Stimulated activated naive B cell treated with anti-CD40 and anti-IgM and Interleukin-4, amounts not matched to agents 10 μg/mL and 1 μg/mL and 100 μg/mL, for 72 hours (primary cell): ENCODE data around the gene TES.
"Not testable (repeated sequence)": the region's sequence is repeated elsewhere in the genome, so short reads cannot be mapped to it uniquely, and the experiment has no call there.

Experiments used
- ATAC-seq, 2 donors: fragments of 150-1000 bp; cut with Tn5 transposase; replicated peaks; 2 replicates each; pipeline ENCODE4 v1.10.0; 2021; ENCODE audit warnings: moderate library complexity in 1 of 2
- DNase-seq: peaks from one replicate; pipeline ENCODE4 v3.0.0; 2021
- H3K27ac Mint-ChIP-seq: one replicate; pipeline ENCODE4 v1.8.0; 2022; ENCODE audit warnings: mild to moderate bottlenecking, mixed read lengths
- H3K27me3 Mint-ChIP-seq, 2 donors: one replicate each; pipeline ENCODE4 v1.8.0; 2022; ENCODE audit warnings: mixed read lengths in 2 of 2
- H3K36me3 Mint-ChIP-seq, 2 donors: one replicate each; pipeline ENCODE4 v1.8.0; 2022; ENCODE audit warnings: mixed read lengths in 2 of 2, mild to moderate bottlenecking in 1 of 2
- H3K4me1 Mint-ChIP-seq, 2 donors: one replicate each; pipeline ENCODE4 v1.8.0; 2022; ENCODE audit warnings: mixed read lengths in 2 of 2, mild to moderate bottlenecking in 1 of 2
- H3K4me3 Mint-ChIP-seq, 2 donors: one replicate each; pipeline ENCODE4 v1.8.0; 2022; ENCODE audit warnings: mild to moderate bottlenecking in 2 of 2, mixed read lengths in 2 of 2, moderate library complexity in 1 of 2
- H3K9me3 Mint-ChIP-seq, 2 donors: one replicate each; pipeline ENCODE4 v1.8.0; 2022; ENCODE audit warnings: mixed read lengths in 2 of 2, mild to moderate bottlenecking in 1 of 2

Gene TES

DNA sequence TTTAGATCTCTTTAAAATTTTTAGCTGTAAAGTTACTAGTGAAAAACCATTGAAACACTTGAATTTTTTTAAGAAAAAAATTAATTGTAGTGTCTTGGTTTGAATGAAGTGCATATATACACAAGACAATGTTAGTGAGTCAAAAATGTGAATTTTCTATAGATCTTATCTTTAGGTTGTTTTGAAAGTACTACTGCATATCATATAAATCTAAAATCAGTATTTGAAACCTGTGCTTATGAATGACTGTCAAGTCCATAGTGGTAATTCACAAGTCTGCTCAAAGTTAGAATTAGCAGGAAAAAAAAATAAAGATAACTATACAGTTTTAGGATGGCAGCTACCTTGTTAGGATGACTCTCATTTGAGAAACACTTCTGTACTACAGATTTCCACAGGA, 25.0 kb downstream of the TES start:
- ATAC-seq = no peak

DNA sequence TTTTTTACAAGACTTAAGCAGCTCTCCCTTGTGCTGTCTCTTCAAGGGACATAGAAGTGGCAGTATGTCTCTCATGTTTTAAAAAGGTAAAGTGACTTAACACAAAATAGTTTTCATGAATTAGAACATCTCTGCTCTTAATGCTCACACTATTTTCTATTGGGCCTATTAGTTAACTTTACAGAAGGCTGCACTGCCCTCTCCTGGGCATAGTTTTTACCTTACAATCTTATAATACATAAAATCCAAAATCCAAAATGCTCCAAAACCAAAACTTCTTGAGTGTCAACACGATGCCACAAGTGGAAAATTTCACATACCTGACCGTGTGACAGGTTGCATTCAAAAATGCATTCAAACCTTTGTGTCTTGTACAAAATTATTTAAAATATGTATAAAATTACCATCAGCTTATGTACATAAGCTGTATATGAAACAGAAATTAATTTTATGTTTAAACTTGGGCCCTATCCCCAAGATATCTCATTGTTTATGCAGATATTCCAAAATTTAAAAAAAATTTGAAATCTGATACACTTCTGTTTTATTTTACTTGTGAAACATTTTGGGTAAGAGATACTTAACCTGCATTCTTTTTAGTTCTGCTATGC, 25.8 kb downstream of the TES start:
- peaks cover 8 to 16% of the 10 kb centered on the region in 2 donors for H3K4me1 Mint-ChIP-seq
- ATAC-seq = peak; percentile 59 to 67
- H3K27me3 Mint-ChIP-seq = no peaks in the 10 kb centered on the region
- H3K36me3 Mint-ChIP-seq = peaks cover 8 to 17% of the 10 kb centered on the region in 2 donors
- peak; percentile 11 for DNase-seq
- H3K9me3 Mint-ChIP-seq = no peaks in the 10 kb centered on the region
- no peak overlapping the region for H3K27ac Mint-ChIP-seq
- no peak overlapping the region for H3K4me3 Mint-ChIP-seq

More for the DNA sequence above, 25.0 kb downstream of the TES start:
- H3K4me1 Mint-ChIP-seq = peaks cover 14 to 23% of the 10 kb centered on the region in 2 donors
- H3K27ac Mint-ChIP-seq = no peak overlapping the region
- no peak for DNase-seq
- peaks cover 6 to 14% of the 10 kb centered on the region in 2 donors for H3K36me3 Mint-ChIP-seq
- H3K9me3 Mint-ChIP-seq = no peaks in the 10 kb centered on the region
- no peaks in the 10 kb centered on the region for H3K27me3 Mint-ChIP-seq
- no peak overlapping the region for H3K4me3 Mint-ChIP-seq

DNA sequence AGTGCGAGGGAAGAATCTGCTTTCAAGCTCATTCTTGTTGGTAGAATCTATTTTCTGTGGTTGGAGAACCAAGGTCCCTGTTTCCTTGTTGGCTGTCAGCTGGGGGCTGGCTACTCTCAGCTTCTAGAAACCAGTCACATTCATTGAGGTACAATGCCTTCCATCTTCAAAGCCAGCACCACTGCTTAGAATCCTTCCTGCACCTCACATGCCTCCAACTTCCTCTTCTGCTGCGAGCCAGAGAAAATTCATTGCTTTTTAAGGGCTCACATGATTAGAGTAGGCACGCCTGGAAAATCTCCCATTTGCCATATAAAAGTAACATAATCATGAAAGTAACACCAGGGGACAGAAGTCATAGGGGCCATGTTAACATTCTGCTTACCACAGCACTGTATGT, 28.7 kb downstream of the TES start:
- DNase-seq (no peak), ATAC-seq (no peak)
- Mint-ChIP-seq H3K36me3 (peaks cover 16 to 25% of the 10 kb centered on the region in 2 donors), H3K27ac (no peak overlapping the region), H3K4me3 (no peak overlapping the region), H3K4me1 (peaks cover 5% of the 10 kb centered on the region in 2 donors), H3K27me3 (no peaks in the 10 kb centered on the region), H3K9me3 (peaks cover 2 to 4% of the 10 kb centered on the region in 2 donors)

DNA sequence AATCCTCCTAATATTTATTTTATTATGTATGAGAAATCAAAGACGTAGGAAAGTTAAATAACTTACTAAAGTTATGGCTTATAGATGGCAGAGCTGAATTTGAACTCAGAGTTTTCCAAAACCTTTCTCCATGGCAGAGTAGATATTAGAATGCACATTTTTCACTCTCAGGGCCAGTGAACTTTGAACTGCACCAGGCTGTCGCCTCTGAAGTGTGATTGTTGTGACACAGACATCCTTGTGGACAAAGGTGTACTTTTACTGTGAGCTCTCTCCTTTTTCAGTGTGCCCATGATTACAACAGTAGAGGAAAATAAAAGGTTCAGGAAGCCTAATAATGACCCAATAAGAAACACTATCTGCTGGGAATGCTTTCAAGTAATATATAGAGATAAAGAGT, 29.1 kb downstream of the TES start:
- peaks cover 3 to 4% of the 10 kb centered on the region in 2 donors for H3K9me3 Mint-ChIP-seq
- H3K27me3 Mint-ChIP-seq = no peaks in the 10 kb centered on the region
- H3K27ac Mint-ChIP-seq = no peak overlapping the region
- DNase-seq (no peak), ATAC-seq (no peak)
- no peak overlapping the region for H3K4me3 Mint-ChIP-seq
- peaks cover 20 to 29% of the 10 kb centered on the region in 2 donors for H3K36me3 Mint-ChIP-seq
- H3K4me1 Mint-ChIP-seq = peaks cover 5% of the 10 kb centered on the region in 2 donors

DNA sequence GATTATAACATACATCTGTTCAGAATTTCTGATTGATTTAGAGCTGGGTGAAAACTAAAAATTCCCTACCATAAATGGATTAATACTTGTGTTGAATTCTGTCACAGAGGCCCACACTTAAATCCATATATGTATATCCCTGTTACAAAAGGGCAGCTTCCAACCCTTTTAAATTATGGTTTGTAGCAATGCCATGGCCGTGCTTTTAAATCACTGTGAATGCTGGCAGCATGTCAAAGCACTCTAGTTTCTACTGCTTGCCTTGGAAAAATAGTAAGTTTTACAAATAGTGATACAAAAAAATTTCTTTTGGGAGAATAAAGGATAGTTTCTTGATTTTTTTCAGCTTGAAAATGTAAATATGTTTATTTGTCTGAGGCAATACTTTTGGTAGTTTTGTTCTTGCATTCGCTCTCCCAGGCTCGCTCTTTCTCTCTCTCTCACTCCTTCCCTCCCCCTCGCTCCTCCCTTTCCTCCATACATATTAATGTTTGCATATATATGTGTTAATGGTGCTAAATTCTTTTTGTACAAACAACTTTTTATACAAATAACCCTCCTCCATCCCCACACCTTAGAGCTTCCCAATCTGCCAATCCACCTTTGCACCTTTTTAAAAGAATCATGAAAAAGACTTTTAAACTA, 29.8 kb downstream of the TES start:
- no peak for ATAC-seq
- H3K27ac Mint-ChIP-seq = peak overlapping the region; percentile 11
- peaks cover 6 to 7% of the 10 kb centered on the region in 2 donors for H3K4me1 Mint-ChIP-seq
- no peak overlapping the region for H3K4me3 Mint-ChIP-seq
- peaks cover 5 to 6% of the 10 kb centered on the region in 2 donors for H3K9me3 Mint-ChIP-seq
- H3K36me3 Mint-ChIP-seq = peaks cover 27 to 36% of the 10 kb centered on the region in 2 donors
- DNase-seq = no peak
- H3K27me3 Mint-ChIP-seq = no peaks in the 10 kb centered on the region

DNA sequence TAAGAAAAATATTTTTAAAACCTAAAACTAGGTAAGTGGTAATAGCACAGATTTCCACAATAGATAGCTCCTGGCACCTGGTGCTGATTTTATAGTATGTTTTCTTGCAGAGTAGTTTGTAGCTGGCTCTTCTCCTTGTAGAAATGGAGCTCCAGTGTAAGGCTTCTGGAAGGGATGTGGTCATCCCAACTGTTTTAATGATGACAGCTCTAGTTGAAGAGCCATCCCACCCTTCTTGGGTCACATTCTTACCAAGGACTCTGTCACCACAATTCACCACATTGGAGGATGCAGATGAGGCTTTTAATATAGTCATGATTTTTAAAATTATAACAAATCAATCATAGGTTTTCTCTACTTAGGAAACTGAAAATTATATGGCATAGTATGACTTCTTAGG, 31.0 kb downstream of the TES start:
- H3K4me1 Mint-ChIP-seq = peaks cover 12 to 18% of the 10 kb centered on the region in 2 donors
- ATAC-seq (no peak), DNase-seq (no peak)
- H3K36me3 Mint-ChIP-seq = peaks cover 36 to 47% of the 10 kb centered on the region in 2 donors
- H3K27me3 Mint-ChIP-seq = no peaks in the 10 kb centered on the region
- no peak overlapping the region for H3K27ac Mint-ChIP-seq
- H3K4me3 Mint-ChIP-seq = no peak overlapping the region
- peaks cover 8 to 10% of the 10 kb centered on the region in 2 donors for H3K9me3 Mint-ChIP-seq

DNA sequence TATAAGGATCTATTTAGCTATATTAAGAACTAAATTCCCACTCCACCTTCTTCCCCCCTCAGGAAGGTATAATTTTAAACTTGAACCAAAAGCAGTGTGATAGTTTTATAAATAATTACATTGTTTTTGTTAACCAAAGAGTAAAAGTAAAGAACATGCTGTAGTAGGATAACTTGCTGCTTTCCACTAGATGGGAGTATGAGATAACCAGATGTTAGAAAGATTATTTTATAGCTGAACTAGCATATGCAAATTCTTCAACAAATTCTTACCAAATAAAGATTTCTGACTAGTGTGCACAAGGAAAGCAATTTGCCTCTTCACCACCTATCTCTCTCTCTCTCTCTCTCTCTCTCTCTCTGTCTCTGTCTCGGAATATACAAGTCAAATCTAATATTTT, 31.8 kb downstream of the TES start:
- Mint-ChIP-seq H3K4me3 (no peak overlapping the region), H3K27me3 (no peaks in the 10 kb centered on the region), H3K9me3 (peaks cover 8 to 10% of the 10 kb centered on the region in 2 donors), H3K36me3 (peaks cover 43 to 55% of the 10 kb centered on the region in 2 donors), H3K4me1 (peaks cover 16 to 26% of the 10 kb centered on the region in 2 donors), H3K27ac (no peak overlapping the region)
- ATAC-seq = no peak
- no peak for DNase-seq

DNA sequence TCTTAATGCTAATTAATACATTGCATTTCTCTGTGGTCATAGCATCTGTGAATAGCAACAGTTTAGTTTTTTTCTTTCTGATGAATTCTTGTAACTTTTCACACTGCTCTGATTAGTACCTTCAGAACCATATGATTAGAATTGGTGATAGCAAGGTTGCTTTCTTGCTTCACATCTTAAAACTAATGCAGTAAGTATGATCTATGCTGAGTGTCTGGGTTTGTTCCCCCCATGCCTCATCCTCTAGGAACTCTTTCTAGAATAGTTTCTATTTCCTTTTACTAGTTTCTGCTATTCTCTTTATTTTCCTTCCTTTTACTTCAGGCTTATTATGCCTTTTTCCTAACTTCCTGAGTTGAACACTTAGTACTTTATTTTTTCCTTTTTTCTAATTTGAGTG, 32.4 kb downstream of the TES start:
- Mint-ChIP-seq H3K27me3 (no peaks in the 10 kb centered on the region), H3K36me3 (peaks cover 41 to 51% of the 10 kb centered on the region in 2 donors), H3K9me3 (peaks cover 8 to 10% of the 10 kb centered on the region in 2 donors), H3K4me3 (no peak overlapping the region), H3K4me1 (peaks cover 16 to 26% of the 10 kb centered on the region in 2 donors), H3K27ac (no peak overlapping the region)
- no peak for DNase-seq
- no peak for ATAC-seq

DNA sequence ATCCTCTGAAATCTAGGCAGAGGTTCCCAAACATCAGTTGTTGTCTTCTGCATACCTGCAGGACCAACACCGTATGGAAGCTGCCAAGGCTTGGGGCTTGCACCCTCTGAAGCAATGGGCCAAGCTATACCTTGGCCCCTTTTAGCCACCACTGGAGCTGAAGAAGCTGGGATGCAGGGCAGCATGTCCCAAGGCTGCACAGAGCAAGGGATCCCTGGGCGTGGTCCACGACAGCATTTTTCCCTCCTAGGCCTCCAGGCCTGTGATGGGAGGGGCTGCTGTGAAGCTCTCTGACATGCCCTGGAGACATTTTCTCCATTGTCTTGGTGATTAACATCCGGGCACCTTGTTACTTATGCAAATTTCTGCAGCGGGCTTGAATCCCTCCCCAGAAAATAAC, 34.5 kb downstream of the TES start:
- H3K4me3 Mint-ChIP-seq, H3K27me3 Mint-ChIP-seq, ATAC-seq, DNase-seq, H3K27ac Mint-ChIP-seq, H3K9me3 Mint-ChIP-seq: not testable (repeated sequence)
- H3K36me3 Mint-ChIP-seq = peaks cover 43 to 51% of the 10 kb centered on the region in 2 donors
- peaks cover 14 to 21% of the 10 kb centered on the region in 2 donors for H3K4me1 Mint-ChIP-seq

DNA sequence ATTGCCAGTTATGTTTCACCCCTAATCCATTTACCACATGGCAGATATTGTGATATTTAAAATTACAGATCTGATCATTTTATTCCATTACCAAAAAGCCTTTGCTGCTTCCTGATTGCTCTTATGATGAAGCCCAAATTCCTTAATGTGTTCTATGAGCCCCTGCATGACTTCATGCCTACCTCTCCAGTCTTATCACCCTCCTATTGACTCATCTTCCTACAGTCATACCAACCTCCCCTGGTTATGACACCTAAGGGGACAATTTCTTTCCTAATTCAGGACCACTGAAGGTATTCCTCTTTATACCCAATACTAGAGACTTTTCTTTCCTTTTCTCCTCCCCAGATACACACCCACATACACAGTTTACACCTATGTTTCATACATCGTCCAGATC, 36.0 kb downstream of the TES start:
- ATAC-seq (no peak), DNase-seq (no peak)
- no peaks in the 10 kb centered on the region for H3K27me3 Mint-ChIP-seq
- peaks cover 8 to 10% of the 10 kb centered on the region in 2 donors for H3K9me3 Mint-ChIP-seq
- no peak overlapping the region for H3K4me3 Mint-ChIP-seq
- no peak overlapping the region for H3K27ac Mint-ChIP-seq
- peaks cover 14 to 21% of the 10 kb centered on the region in 2 donors for H3K4me1 Mint-ChIP-seq
- H3K36me3 Mint-ChIP-seq = peaks cover 44 to 51% of the 10 kb centered on the region in 2 donors

DNA sequence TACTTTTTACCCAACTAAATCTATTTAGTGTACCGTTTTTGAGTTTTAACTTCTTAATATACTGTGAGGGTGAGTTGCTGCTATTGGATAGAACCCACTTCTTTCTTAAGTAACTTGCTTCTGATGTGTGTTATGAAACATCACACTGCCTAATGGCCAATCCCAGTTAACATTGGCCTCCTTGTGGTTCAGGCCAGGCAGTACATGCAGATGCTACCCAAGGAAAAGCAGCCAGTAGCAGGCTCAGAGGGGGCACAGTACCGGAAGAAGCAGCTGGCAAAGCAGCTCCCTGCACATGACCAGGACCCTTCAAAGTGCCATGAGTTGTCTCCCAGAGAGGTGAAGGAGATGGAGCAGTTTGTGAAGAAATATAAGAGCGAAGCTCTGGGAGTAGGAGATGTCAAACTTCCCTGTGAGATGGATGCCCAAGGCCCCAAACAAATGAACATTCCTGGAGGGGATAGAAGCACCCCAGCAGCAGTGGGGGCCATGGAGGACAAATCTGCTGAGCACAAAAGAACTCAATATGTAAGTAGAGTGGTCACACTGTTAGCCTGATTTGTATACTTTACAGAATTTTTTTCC, 39.7 kb downstream of the TES start:
- Mint-ChIP-seq H3K27ac (peak overlapping the region; percentile 3), H3K36me3 (peaks cover 33 to 40% of the 10 kb centered on the region in 2 donors), H3K4me3 (no peak overlapping the region), H3K27me3 (no peaks in the 10 kb centered on the region), H3K9me3 (peaks cover 4 to 5% of the 10 kb centered on the region in 2 donors), H3K4me1 (peaks cover 13 to 20% of the 10 kb centered on the region in 2 donors)
- DNase-seq = no peak
- peak; percentile 42 to 61 for ATAC-seq

DNA sequence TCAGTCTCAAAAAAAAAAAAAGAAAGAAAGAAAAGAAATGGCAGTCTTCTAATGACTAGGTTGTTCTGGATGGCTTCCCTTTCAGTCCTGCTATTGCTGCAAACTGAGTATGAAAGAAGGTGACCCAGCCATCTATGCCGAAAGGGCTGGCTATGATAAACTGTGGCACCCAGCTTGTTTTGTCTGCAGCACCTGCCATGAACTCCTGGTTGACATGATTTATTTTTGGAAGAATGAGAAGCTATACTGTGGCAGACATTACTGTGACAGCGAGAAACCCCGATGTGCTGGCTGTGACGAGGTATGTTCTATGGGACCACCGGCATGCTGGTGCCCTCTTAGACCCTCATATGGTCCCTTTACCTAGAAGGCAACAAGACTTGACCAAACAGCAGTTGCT, 41.3 kb downstream of the TES start:
- peak overlapping the region; percentile 77 for H3K27ac Mint-ChIP-seq
- no peaks in the 10 kb centered on the region for H3K27me3 Mint-ChIP-seq
- no peak for ATAC-seq
- DNase-seq = no peak
- peaks cover 20 to 25% of the 10 kb centered on the region in 2 donors for H3K36me3 Mint-ChIP-seq
- no peak overlapping the region for H3K4me3 Mint-ChIP-seq
- H3K9me3 Mint-ChIP-seq = no peaks in the 10 kb centered on the region
- peaks cover 2 to 4% of the 10 kb centered on the region in 2 donors for H3K4me1 Mint-ChIP-seq

DNA sequence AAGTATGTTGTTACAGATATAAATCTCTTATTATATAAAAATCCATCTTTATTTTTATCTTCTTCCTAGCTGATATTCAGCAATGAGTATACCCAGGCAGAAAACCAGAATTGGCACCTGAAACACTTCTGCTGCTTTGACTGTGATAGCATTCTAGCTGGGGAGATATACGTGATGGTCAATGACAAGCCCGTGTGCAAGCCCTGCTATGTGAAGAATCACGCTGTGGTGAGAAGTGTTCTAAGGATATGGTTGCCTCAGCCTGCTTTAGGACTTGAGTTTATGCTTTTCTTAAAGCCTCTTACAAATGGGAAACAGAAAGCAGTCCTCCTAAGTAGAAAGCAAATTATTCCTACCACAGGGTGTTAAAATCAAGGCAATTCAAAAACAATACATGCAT, 41.9 kb downstream of the TES start:
- Mint-ChIP-seq H3K4me3 (no peak overlapping the region), H3K27me3 (no peaks in the 10 kb centered on the region), H3K4me1 (peaks cover 0 to 2% of the 10 kb centered on the region in 2 donors), H3K36me3 (peaks cover 17 to 23% of the 10 kb centered on the region in 2 donors), H3K9me3 (no peaks in the 10 kb centered on the region), H3K27ac (no peak overlapping the region)
- DNase-seq (no peak), ATAC-seq (no peak)

DNA sequence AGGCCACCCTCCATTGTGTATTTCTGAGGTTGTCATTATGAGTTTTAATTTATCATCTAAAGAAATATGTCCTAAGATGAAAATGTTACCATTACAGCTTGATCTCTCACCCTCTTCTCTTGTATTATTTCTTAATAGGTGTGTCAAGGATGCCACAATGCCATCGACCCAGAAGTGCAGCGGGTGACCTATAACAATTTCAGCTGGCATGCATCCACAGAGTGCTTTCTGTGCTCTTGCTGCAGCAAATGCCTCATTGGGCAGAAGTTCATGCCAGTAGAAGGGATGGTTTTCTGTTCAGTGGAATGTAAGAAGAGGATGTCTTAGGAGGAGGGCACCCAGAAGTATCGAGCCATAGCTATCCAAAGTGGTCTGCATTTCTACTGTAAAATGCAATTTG, 46.8 kb downstream of the TES start:
- Mint-ChIP-seq H3K4me1 (peaks cover 9% of the 10 kb centered on the region in 2 donors), H3K27me3 (no peaks in the 10 kb centered on the region), H3K36me3 (peaks cover 11 to 22% of the 10 kb centered on the region in 2 donors), H3K9me3 (no peaks in the 10 kb centered on the region), H3K27ac (no peak overlapping the region), H3K4me3 (no peak overlapping the region)
- DNase-seq (no peak), ATAC-seq (no peak)

DNA sequence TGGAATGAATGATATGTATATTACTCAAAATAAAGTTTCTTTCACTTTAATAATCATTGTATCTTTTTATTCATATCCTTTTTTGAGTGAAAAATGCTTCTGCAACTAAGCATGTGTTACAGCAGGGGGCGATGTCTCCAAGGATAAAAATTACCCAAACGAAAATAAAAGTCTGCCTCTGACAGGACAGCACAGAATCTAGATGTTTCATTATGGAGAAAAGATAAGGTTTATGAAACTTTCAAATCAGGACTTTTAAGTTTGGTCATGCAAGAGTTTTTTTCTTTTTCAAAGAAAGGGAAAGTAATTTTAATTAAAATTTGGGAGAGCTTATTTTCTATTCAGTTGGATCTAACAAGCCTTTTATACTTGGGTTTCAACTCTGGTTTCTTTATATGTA, 48.4 kb downstream of the TES start:
- DNase-seq = no peak
- peak in 1 of 2 donors; percentile 29 for ATAC-seq
- Mint-ChIP-seq H3K36me3 (peaks cover 6 to 16% of the 10 kb centered on the region in 2 donors), H3K4me1 (peaks cover 8 to 9% of the 10 kb centered on the region in 2 donors), H3K9me3 (no peaks in the 10 kb centered on the region), H3K27me3 (no peaks in the 10 kb centered on the region), H3K27ac (peak overlapping the region; percentile 31), H3K4me3 (no peak overlapping the region)
